HEK293T (cell line): ENCODE results near the gene SVOP.

Experiments
- CTCF ChIA-PET: fragments of 350-600 bp; formaldehyde crosslinking; extraction: SDS; loops from one replicate; lab custom pipeline; 2021; ENCODE audit warnings: antibody characterized with exemption, inconsistent platforms; lab: Yijun Ruan, JAX
- POLR2A ChIA-PET: fragments of 350-600 bp; formaldehyde crosslinking; extraction: SDS; loops from one replicate; lab custom pipeline; 2020; ENCODE audit warnings: antibody characterized with exemption, inconsistent platforms; lab: Yijun Ruan, JAX
- DNase-seq: peaks from one replicate; pipeline ENCODE4 v3.0.0; 2012; ENCODE audit warnings: mixed read lengths; ENCODE audit errors: extremely low spot score
- ARNT ChIP-seq: fragments of 450-650 bp; IDR thresholded peaks from 2 replicates; pipeline ENCODE4 v1.6.1; 2017; ENCODE audit warnings: mild to moderate bottlenecking
- BHLHE40 ChIP-seq: fragments of 450-650 bp; IDR thresholded peaks from 2 replicates; pipeline ENCODE4 v1.6.1; 2016; ENCODE audit warnings: mild to moderate bottlenecking, moderate library complexity, borderline replicate concordance
- CTBP1 ChIP-seq: fragments of 450-650 bp; IDR thresholded peaks from 2 replicates; pipeline ENCODE4 v1.6.1; 2016; ENCODE audit warnings: borderline replicate concordance
- ELF4 ChIP-seq: fragments of 450-650 bp; IDR thresholded peaks from 2 replicates; pipeline ENCODE4 v1.6.1; 2017; ENCODE audit warnings: antibody characterized with exemption
- FOXA1 ChIP-seq: fragments of 450-650 bp; IDR thresholded peaks from 2 replicates; pipeline ENCODE4 v1.6.1; 2016; ENCODE audit warnings: mild to moderate bottlenecking
- FOXK2 ChIP-seq: fragments of 450-650 bp; IDR thresholded peaks from 2 replicates; pipeline ENCODE4 v1.6.1; 2016; ENCODE audit warnings: mild to moderate bottlenecking
- FOXM1 ChIP-seq: fragments of 450-650 bp; IDR thresholded peaks from 2 replicates; pipeline ENCODE4 v1.6.1; 2017; ENCODE audit warnings: mild to moderate bottlenecking, borderline replicate concordance
- HDGF ChIP-seq: fragments of 450-650 bp; IDR thresholded peaks from 2 replicates; pipeline ENCODE4 v1.6.1; 2017; ENCODE audit warnings: antibody characterized with exemption, borderline replicate concordance
- L3MBTL2 ChIP-seq: fragments of 450-650 bp; conservative IDR thresholded peaks from 2 replicates; pipeline ENCODE4 v1.6.1; 2016; ENCODE audit warnings: mild to moderate bottlenecking
- LEF1 ChIP-seq: fragments of 450-650 bp; IDR thresholded peaks from 2 replicates; pipeline ENCODE4 v1.6.1; 2017; ENCODE audit warnings: mild to moderate bottlenecking, borderline replicate concordance
- NFRKB ChIP-seq: fragments of 450-650 bp; IDR thresholded peaks from 2 replicates; pipeline ENCODE4 v1.6.1; 2016; ENCODE audit warnings: mild to moderate bottlenecking, moderate library complexity
- SP1 ChIP-seq: fragments of 450-650 bp; IDR thresholded peaks from 2 replicates; pipeline ENCODE4 v1.6.1; 2017
- SUZ12 ChIP-seq: fragments of 450-650 bp; IDR thresholded peaks from 2 replicates; pipeline ENCODE4 v1.6.1; 2016; ENCODE audit warnings: mild to moderate bottlenecking
- TARDBP ChIP-seq: fragments of 450-650 bp; IDR thresholded peaks from 2 replicates; pipeline ENCODE4 v1.6.1; 2016
- ZNF384 ChIP-seq: fragments of 450-650 bp; IDR thresholded peaks from 2 replicates; pipeline ENCODE4 v1.6.1; 2016
- TF ChIP-seq, protein P1 (sequence below): fragments of 450-650 bp; IDR thresholded peaks from 2 replicates; pipeline ENCODE4 v1.6.1; 2016

SVOP gene

DNA sequence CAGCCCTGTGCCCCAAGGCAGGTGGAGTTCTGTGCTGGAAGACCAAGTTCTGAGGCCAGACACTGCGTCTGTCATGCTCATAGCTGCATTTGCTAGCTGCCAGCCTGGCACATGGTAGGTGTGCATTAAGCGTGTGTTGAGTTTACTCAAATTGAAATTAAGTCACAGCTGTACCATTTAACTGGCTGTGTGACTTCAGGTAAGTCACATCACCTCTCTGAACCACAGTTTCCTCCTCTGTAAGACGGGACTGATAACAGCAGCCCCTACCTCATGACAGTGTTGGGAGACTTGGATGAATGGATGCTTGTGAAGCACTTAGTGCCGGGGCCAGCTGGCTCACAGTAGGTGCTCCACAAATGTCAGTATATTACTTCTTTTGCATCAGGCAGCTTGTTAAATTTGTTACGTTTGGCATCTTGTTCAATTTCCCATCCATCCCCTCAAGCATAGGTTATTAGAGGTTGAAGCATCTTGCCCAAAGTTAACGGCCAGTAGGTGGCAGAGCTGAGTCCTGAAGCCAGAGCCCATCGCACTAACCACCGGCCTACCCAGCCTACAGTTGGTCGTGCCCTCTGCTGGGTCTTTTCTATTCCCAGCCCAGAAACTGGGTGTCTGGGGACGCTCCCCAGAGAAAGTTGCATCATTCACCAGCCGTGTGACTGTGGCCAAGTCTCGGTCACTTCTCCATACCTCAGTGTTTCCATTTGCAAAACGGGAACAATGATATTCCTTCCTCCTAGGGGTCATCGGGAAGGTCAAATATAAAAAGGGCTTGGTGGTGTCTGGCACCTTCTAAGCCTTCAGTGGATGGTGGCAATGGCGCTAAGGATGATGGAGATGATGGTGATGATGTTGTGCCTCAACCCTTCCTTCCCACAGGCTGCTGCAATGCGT lies 136.5 kb downstream of the SVOP start:
- peak; percentile 68 for DNase-seq
- ChIA-PET CTCF (interaction anchor here (0.5 to 1.2 kb wide), 8 partner anchors 9 to 299 kb away, joined by 3 to 5 read pairs (median 3); no protein-coding TSS in a partner anchor), POLR2A (no interaction called here)
- TF ChIP-seq ELF4 (no peak), ZNF384 (no peak), NFRKB (no peak)
- TF ChIP-seq, protein P1, sequence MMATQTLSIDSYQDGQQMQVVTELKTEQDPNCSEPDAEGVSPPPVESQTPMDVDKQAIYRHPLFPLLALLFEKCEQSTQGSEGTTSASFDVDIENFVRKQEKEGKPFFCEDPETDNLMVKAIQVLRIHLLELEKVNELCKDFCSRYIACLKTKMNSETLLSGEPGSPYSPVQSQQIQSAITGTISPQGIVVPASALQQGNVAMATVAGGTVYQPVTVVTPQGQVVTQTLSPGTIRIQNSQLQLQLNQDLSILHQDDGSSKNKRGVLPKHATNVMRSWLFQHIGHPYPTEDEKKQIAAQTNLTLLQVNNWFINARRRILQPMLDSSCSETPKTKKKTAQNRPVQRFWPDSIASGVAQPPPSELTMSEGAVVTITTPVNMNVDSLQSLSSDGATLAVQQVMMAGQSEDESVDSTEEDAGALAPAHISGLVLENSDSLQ, result no peak

DNA sequence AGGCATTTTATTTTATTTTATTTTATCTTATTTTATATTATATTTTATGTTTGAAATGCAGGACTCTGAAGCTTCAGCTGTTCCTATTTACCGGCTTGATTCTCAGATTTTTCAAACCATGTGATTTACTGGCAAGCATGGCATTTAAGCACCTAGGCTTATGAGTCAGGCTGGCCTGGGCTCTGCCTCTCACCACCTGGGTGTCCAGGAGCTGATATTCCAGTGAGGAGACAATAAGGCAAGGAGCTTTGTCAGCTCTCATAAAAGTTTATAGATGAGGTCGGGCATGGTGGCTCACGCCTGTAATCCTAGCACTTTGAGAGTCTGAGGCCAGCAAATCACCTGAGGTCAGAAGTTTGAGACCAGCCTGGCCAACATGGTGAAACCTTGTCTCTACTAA lies 138.9 kb downstream of the SVOP start:
- CTCF ChIA-PET, result no interaction called here
- POLR2A ChIA-PET, result no interaction called here
- no peak for TF ChIP-seq BHLHE40
- TF ChIP-seq ELF4, result no peak
- TF ChIP-seq, protein P1, result no peak
- no peak for TF ChIP-seq SP1
- no peak for TF ChIP-seq ZNF384
- TF ChIP-seq FOXM1, result no peak
- no peak for TF ChIP-seq ARNT
- no peak for TF ChIP-seq NFRKB
- TF ChIP-seq LEF1, result no peak
- no peak for TF ChIP-seq L3MBTL2
- no peak for TF ChIP-seq CTBP1
- TF ChIP-seq HDGF, result no peak
- TF ChIP-seq FOXK2, result no peak
- TF ChIP-seq TARDBP, result no peak
- TF ChIP-seq SUZ12, result no peak
- TF ChIP-seq FOXA1, result no peak

DNA sequence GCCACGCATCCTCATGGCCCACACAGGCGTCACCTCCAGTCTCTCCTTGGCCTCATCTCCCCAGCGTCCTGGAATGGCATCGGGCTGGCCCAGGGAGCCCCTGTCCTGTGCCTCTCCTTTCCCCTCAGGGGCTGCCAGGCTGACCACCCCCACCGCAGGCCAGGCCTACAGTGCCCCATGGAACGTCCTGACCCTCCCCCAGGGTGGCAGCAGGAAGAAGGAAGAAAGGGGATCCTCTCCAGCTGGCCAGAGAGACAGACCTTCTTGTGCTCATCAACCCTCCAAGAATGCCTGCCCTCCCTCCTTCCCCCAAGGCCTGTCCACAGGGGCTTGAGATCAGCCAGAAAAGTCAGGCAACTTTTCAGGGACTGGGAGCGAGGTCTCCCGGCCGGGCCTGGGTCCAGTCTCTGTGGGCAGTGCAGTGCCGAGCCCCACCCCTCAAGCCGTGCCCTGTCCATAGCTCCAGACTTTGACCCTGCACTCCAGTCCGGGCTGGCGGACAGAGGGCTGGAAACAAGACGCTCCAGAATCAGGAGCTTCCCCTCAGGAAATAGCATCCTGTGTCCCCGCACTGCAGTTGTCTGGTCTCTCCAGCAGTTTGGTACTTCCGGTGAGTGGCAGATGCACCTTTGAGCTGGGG lies 141.1 kb downstream of the SVOP start, which contains the start of gene DAO:
Gene DAO (plus strand): TSS at position 478 of the 640 bp plus-strand sequence. CDS start 4,915 bp downstream, outside the sequence.
- ChIA-PET CTCF (interaction anchor here (0.6 kb wide), 1 partner anchor 17 kb away, joined by 3 read pairs; no protein-coding TSS in a partner anchor), POLR2A (no interaction called here)
- TF ChIP-seq ZNF384, result no peak
- no peak for TF ChIP-seq BHLHE40
- TF ChIP-seq NFRKB, result no peak
- no peak for TF ChIP-seq FOXM1
- TF ChIP-seq ARNT, result no peak
- no peak for TF ChIP-seq L3MBTL2
- TF ChIP-seq, protein P1, result no peak
- no peak for TF ChIP-seq SP1
- no peak for TF ChIP-seq ELF4
- no peak for TF ChIP-seq FOXK2
- no peak for TF ChIP-seq HDGF
- no peak for TF ChIP-seq LEF1
- TF ChIP-seq CTBP1, result no peak
- no peak for DNase-seq

More for the DNA sequence above, 138.9 kb downstream of the SVOP start:
- no peak for DNase-seq

DNA sequence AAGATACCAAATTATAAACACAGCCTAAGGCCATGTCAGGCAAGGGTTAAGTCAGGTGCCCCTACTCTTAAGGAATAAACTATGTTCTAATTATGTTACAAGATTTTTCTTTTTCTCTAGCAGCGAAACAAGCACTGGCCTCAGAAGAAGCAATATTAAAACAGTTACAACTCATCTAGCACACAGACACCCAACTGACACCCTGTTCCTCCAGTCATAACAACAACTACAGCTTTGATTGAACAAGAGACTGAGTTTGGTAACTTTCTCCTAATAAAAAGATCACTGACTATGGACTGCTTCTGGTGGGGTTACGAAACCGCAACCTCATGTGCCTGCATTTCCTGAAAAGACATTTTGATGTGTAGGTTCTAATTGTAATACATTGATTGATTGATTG lies 144.3 kb downstream of the SVOP start:
- no peak for DNase-seq
- ChIA-PET POLR2A (no interaction called here), CTCF (no interaction called here)
- TF ChIP-seq, protein P1, result no peak
- no peak for TF ChIP-seq FOXA1

- ChIA-PET CTCF (interaction anchor here (0.8 kb wide), 1 partner anchor 9 kb away, joined by 4 read pairs; no protein-coding TSS in a partner anchor), POLR2A (no interaction called here)
- no peak for DNase-seq
Measured at GRCh38 chr12:108875682-108876361, 145.0 kb downstream of the SVOP start.

More at GRCh38 chr12:108875682-108876361, 145.0 kb downstream of the SVOP start:
- TF ChIP-seq ARNT (no peak), FOXA1 (no peak), L3MBTL2 (no peak), TARDBP (no peak), SP1 (no peak), ZNF384 (no peak), SUZ12 (no peak), CTBP1 (no peak), ELF4 (no peak), HDGF (no peak), LEF1 (no peak), FOXK2 (no peak), FOXM1 (no peak), BHLHE40 (no peak), NFRKB (no peak)
- TF ChIP-seq, protein P1, result no peak
